ENCODE measurements around the gene MRGPRX2. TPM values are rescaled to one million over a fixed set of nuclear protein-coding genes. Genes with fewer than 3 reads are reported as not detected.

Gene MRGPRX2
- polyA plus RNA-seq, 1 experiment = not detected

DNA sequence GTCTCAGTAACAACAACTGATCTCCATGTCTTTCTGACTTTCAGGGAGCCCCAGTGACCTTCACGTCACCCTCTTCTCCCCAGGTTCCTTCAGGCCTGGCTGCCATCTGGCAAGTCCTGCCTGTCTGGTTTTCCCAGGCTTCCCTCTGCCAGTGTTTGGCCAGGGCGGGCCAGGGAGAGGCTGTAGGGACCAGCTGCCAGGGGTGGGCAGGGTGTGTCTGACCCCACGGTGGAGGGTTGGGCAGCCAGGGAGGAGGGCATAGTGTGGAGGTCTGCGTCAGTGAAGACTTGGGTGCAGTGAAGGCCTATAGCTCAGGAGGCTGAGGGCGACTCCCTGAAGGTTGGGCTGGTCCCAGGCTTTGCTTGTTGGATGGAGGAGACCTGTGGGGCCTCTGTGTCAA is 11.9 kb upstream of the MRGPRX2 start:
- Histone ChIP-seq H3K27ac (ENCODE audit: low read depth, low read length) (no peak overlapping the region), H3K27me3 (ENCODE audit: control insufficient read depth, insufficient read depth, low read length) (peaks cover 17% of the 10 kb centered on the region), H3K9me3 (ENCODE audit: control insufficient read depth, insufficient read depth, low read length) (no peaks in the 10 kb centered on the region), H3K4me3 (ENCODE audit: low read depth, low read length) (no peak overlapping the region)
- POLR2A ChIA-PET = interaction anchor here (0.6 kb wide), 1 partner anchor 534 kb away, joined by 9 read pairs; no protein-coding TSS in a partner anchor
- TF ChIP-seq, protein P1, sequence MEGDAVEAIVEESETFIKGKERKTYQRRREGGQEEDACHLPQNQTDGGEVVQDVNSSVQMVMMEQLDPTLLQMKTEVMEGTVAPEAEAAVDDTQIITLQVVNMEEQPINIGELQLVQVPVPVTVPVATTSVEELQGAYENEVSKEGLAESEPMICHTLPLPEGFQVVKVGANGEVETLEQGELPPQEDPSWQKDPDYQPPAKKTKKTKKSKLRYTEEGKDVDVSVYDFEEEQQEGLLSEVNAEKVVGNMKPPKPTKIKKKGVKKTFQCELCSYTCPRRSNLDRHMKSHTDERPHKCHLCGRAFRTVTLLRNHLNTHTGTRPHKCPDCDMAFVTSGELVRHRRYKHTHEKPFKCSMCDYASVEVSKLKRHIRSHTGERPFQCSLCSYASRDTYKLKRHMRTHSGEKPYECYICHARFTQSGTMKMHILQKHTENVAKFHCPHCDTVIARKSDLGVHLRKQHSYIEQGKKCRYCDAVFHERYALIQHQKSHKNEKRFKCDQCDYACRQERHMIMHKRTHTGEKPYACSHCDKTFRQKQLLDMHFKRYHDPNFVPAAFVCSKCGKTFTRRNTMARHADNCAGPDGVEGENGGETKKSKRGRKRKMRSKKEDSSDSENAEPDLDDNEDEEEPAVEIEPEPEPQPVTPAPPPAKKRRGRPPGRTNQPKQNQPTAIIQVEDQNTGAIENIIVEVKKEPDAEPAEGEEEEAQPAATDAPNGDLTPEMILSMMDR (IDR thresholded peaks at IDR 0.05; ENCODE audit: low read depth, low read length) = no peak
- CTCF ChIA-PET = interaction anchor here (1.1 to 2.4 kb wide), 4 partner anchors 21 to 482 kb away, joined by 3 to 41 read pairs (median 6); no protein-coding TSS in a partner anchor
- no peak for DNase-seq (ENCODE audit: low read depth, low spot score)

DNA sequence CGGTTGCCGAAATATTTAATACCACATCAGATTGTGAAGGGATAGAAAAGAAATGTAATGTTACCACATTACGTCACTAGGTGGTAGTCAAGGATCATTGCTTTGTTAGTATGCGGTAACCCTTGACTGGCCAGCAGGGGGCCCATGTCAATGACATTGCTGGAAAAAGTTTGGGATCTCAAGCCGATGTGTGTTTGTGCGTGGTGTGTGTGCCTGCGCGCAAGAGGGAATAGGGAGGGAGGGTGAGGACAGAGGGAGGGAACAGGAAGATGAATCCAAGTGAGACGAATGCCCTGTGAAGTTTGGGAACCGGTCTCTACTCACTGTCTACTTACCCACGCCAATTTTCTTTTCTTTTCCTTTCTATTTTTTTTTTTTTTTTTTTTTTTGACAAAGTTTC is 10.7 kb upstream of the MRGPRX2 start:
- Histone ChIP-seq H3K4me3 (ENCODE audit: low read depth, low read length) (peak overlapping the region; percentile 41), H3K27ac (ENCODE audit: low read depth, low read length) (no peak overlapping the region), H3K27me3 (ENCODE audit: control insufficient read depth, insufficient read depth, low read length) (peaks cover 11% of the 10 kb centered on the region), H3K9me3 (ENCODE audit: control insufficient read depth, insufficient read depth, low read length) (no peaks in the 10 kb centered on the region)
- TF ChIP-seq, protein P1 (IDR thresholded peaks at IDR 0.05; ENCODE audit: low read depth, low read length) = peak; percentile 97
- ChIA-PET POLR2A (interaction anchor here (0.7 kb wide), 1 partner anchor 369 kb away, joined by 4 read pairs; no protein-coding TSS in a partner anchor), CTCF (interaction anchor here (0.6 to 2.4 kb wide), 71 partner anchors 9 to 1993 kb away, joined by 3 to 41 read pairs (median 4); partner anchors contain the start of gene MRGPRX2)
- DNase-seq (ENCODE audit: low read depth, low spot score) = peak; percentile 53

DNA sequence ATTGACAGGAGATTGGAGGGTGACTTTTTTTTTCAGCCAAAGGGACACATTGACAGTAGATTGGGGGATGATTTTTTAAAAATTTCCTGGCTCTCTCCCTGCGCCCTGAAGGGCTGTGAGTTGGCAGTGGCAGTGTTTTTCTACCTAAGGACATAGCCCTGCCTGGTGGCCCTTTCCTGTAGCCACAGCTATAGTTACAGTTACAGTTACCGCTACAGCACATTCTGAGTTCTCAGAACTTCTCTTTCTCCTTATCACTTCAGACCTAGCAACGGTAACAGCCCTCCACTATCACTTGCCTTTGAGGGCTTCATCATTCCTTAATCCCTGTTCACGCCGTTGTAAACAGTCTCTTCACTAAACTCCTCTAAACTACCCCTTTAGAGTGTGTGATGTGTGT is 684 bp downstream of the MRGPRX2 start:
- Histone ChIP-seq H3K27me3 (ENCODE audit: control insufficient read depth, insufficient read depth, low read length) (peaks cover 8% of the 10 kb centered on the region), H3K27ac (ENCODE audit: low read depth, low read length) (no peak overlapping the region), H3K9me3 (ENCODE audit: control insufficient read depth, insufficient read depth, low read length) (no peaks in the 10 kb centered on the region; the same call in 1 of the 2 replicates), H3K4me3 (ENCODE audit: low read depth, low read length) (no peak overlapping the region)
- TF ChIP-seq, protein P1 (IDR thresholded peaks at IDR 0.05; ENCODE audit: low read depth, low read length) = no peak
- ChIA-PET POLR2A (no interaction called here), CTCF (interaction anchor here (5.4 kb wide), 1 partner anchor 11 kb away, joined by 39 read pairs; no protein-coding TSS in a partner anchor)
- no peak for DNase-seq (ENCODE audit: low read depth, low spot score)

DNA sequence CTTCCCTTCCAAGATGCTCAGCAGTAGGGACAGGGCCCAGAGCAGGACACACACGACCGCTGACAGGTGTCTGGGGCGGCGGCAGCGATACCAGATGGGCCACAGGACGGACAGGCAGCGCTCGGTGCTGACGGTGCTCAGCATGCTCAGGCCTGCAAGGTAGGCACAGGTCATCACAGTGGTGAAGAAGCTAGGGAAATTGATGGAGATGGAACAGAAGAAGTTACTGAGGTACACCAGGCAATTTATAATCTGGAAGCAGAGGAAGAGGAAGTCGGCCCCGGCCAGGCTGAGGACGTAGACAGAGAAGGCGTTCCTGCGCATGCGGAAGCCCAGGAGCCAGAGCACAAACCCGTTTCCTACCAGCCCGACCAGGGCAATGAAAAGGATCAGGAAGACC is 4.6 kb downstream of the MRGPRX2 start:
- H3K27me3 ChIP-seq (ENCODE audit: control insufficient read depth, insufficient read depth, low read length) = peaks cover 8% of the 10 kb centered on the region

DNA sequence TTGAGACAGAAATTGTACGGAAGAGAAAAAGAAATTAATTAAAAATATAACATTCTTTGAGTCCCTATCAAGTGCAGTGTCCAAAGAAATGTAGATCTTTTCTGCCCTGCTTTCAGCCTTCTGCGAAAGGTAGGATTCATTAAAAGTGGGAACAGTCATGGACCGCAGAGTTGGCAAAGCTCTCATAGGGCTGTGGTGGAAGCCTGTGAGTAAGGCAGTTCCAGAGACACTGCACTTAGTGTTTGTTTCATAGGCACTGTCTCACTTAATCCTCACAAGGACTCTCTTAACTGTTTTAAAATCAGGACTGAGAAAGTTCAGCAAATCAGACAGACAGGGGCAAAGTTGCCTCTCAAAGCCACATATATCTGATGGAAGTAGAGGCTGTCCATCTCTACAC is 5.5 kb downstream of the MRGPRX2 start:
- TF ChIP-seq, protein P1 (IDR thresholded peaks at IDR 0.05; ENCODE audit: low read depth, low read length) = no peak
- POLR2A ChIA-PET = no interaction called here
- CTCF ChIA-PET = interaction anchor here (2.3 to 4.2 kb wide), 2 partner anchors 16 to 21 kb away, joined by 17 to 18 read pairs; no protein-coding TSS in a partner anchor
- DNase-seq (ENCODE audit: low read depth, low spot score) = no peak
- H3K27ac ChIP-seq (ENCODE audit: low read depth, low read length) = no peak overlapping the region
- H3K27me3 ChIP-seq (ENCODE audit: control insufficient read depth, insufficient read depth, low read length) = peaks cover 8% of the 10 kb centered on the region
- H3K9me3 ChIP-seq (ENCODE audit: control insufficient read depth, insufficient read depth, low read length) = no peaks in the 10 kb centered on the region; the same call in 1 of the 2 replicates
- no peak overlapping the region for H3K4me3 ChIP-seq (ENCODE audit: low read depth, low read length)

More for the DNA sequence above, 4.6 kb downstream of the MRGPRX2 start:
- no peak for DNase-seq (ENCODE audit: low read depth, low spot score)
- no peak overlapping the region for H3K4me3 ChIP-seq (ENCODE audit: low read depth, low read length)
- ChIA-PET CTCF (no interaction called here), POLR2A (no interaction called here)
- TF ChIP-seq, protein P1 (IDR thresholded peaks at IDR 0.05; ENCODE audit: low read depth, low read length) = no peak
- no peaks in the 10 kb centered on the region; the same call in 1 of the 2 replicates for H3K9me3 ChIP-seq (ENCODE audit: control insufficient read depth, insufficient read depth, low read length)
- no peak overlapping the region for H3K27ac ChIP-seq (ENCODE audit: low read depth, low read length)
